HG03378 (cell line): ENCODE measurements around the gene SHF.

ENCODE experiments used
- ATAC-seq: cut with Tn5 transposase; IDR thresholded peaks from one replicate; pipeline ENCODE4 v1.9.1; 2021; ENCODE audit warnings: mild to moderate bottlenecking, moderate library complexity; ENCODE audit not compliant: unreplicated experiment

SHF gene

DNA sequence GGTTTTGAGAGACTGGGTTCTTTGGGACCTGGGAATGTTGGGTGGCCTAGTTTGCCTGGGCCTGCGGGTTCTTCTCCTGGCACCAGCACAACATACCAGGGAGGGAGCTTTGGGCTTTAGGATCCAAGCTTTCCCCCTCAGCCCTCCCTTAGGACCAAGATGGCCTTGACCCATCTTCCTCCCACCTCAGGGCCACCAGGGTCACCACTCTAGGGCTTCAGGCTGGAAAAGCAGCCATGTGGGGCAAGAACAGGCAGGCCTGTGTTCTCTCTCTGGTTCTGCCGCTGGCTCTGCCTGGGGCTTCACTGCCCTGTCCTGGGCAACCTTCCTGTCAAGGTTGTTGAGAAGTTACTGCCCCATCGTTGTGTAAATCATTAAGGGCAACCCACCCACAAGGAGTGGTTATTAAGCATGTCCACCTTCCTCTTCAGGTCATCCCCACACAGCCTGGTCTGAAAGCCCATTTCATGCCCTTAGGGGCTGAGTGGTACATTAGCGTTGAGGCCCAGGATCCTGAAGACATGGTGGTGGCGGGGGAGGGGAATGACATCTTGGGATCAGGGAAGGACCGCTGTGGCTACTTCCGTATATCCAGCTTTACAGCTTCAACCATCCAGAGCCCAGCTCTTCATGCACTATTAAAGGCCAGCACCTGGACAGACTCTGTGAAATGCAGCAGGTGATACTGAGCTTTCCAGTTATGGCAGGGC lies 57.3 kb downstream of the SHF start:
- no peak for ATAC-seq

- ATAC-seq = no peak
These were observed 58.1 kb downstream of the SHF start, which contains the start of the genes DUOX1 and DUOXA1 for GRCh38 chr15:45129651-45130129. TSS of gene DUOX1 (plus strand) at chr15:45129994. CDS start at chr15:45131967, 1,973 bp downstream. TSS of gene DUOXA1 (minus strand) at chr15:45129879. CDS start at chr15:45123014, 6,865 bp downstream.

DNA sequence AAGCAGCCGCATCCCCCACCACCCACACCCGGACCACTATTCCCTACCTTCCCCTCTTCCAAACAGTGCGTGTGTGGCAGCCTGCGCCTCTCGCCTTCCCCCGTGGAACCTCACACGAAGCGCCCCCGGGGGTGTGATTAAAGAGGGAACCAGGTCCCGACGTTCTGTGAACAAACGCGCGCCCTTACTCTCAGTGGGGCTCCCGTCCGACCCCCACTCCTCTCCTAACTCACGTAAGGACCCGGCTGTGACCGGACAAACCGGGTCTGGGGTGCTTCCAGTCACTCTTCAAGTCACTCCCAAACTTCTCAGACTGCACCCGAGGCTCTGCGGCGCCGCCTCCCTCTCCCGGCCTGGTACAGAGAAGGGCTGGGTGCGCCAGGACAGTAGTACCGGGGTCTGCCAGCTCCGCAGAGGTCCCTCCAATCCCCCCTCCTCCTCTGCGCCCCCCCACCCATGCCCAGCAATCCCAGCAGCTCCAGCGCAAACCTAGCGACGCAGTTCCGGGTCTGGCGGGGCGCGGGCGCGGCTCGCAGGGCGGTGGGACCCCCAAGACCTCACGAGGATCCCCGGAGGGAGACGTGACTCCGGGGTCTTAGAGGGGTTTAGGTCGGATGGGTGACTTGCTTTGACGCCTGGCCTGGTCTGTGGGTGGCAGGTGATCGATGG lies 58.7 kb downstream of the SHF start:
- no peak for ATAC-seq

GRCh38 chr15:45126535-45127158 lies 61.1 kb downstream of the SHF start:
- no peak for ATAC-seq

DNA sequence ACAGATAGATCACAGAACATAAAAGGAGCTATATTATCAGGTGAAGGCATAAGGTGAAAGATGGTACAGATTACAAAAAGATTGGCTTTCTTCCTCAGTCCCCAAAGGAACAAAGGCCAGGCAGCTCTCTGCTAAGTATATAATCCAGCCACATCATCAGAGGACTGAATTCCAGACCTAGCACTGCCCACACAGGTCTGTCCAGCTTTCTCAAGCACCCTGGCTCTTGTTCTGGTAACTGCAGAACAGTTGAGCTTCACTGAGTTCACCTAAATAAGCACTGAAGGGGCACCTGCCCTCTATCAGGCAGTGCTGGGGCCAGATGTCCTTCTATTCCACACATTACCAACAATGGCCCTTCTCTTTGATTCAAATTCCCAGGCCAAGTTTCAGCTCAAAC lies 64.4 kb downstream of the SHF start:
- ATAC-seq = no peak

DNA sequence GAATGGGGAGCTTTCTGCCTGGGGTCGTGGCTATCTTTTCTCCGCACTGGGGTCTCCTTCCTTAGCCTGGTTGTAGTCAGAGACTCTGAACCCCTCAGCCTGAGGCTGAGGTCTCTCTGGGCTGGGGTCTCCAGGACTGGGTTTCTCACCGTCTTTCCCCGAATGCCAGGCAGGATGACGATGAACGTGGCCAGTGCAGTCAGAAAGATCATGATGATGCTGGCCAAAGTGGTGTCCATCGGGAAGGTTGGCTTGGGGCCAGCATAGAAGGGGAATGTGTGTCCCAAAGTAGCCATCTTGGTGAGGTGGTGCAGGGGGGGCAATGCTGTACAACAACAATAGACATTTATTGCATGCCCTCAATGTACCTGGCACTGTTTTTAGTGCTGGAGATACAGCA lies 65.0 kb downstream of the SHF start:
- no peak for ATAC-seq

DNA sequence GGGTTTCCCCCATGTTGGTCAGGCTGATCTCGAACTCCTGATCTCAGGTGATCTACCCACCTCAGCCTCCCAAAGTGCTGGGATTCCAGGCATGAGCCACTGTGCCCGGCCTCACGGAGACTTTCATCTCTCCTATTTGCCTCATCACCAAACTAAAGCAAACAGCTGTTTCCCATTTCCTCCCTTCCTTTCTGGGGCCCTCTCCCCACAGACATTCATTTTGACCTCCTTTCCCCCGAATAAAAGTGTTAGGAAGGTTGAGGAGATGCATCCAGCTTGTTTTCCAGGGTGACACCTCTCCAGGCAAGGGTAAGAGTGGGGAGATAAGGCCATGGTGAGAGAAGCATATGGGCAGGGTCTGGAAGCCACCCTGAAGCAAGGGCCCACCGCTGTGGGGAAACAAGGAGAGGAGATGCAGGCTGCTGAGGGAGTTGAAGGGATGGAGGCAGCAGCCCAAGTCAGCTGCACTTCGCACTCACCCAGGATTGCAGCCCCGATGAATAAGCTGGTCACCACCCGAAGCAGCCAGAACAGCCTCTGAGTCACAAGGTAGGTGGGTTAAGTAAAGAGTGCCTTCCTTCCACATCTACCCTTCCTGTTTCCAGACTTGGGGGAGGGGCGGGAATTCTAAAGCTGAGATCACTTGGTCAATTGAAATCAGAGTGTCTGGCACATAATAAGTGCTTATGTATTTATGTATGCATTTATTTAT lies 65.9 kb downstream of the SHF start:
- no peak for ATAC-seq

DNA sequence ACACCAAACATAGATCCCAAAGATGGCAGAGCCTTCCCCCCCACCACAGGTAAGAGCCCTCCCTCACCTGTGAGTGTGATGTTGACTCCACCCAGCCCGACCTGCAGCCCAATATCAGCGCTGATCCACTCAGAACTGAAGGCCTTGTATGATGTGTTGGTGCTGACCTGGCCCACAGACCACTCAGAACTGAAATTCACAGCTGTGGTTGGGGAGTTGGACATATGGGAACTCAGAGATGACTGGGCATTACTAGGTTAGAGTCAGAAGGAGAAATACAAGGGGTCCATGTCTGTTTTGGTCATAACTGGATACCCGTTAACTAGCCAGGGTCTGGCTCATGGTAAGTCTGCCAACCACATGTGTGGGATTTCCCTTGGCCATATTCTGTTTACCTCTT lies 66.7 kb downstream of the SHF start:
- ATAC-seq = no peak

DNA sequence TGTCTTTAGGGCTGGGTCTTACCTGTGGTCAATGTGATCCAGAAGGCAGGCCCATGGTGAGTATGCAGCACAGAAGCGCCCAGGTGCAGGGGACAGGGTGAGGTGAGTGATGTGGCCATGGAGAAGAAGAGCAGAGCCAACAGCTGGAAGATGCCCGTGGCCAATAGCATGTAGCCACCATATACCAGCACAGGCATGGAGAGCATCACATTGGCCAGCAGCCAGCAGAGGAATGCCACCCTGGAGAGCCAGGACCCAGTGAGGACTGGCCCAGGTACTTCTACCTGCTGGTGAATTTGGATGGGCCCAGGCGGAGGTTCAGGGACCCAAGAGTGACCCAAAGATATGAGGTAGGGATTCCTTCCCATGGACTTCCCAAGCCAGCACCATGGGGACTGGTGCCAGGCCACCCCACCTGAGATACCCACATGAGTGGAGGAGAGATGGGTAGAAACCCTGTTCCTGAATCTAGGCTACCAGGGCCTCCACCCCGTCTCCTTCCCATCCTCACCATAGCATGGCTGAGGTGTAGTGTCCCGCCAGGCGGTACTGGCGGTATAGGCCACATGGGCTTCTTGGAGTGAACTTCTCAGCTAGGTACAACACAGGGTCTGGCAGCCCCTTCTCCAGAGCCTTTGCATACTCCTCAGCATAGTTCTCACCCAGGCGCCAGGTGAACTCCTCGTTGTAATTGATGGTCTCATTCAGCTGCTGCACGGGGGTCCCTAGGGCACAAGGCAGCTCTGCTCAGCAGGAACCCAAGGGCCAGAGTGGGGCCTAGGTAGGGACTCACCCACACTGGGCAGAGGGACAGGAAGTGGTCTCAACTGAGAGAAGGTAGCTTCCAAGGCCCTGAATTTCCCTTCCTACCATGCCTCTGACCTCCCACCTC lies 67.4 kb downstream of the SHF start:
- no peak for ATAC-seq

DNA sequence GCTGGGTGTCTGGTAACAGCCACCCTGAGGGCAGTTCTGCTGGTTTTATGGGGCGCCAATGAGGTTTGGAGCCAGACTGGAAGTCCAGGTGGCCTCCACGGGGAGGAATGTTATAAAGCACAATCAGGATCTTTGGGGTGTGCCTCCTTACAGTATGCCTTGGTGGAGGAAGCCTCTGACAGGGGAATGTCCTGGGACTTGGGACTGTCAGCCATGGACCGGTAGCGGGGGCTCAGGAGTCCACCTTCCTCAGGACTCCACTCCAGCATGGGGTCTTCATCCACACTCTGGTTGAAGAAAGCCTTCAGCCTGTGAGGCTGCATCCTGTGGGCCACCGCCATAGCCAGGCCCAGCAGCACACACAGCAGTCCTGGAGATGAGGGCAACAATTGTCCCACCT lies 68.8 kb downstream of the SHF start:
- ATAC-seq = no peak

- ATAC-seq = peak; percentile 93
These were observed 69.6 kb downstream of the SHF start for GRCh38 chr15:45118131-45118588.

DNA sequence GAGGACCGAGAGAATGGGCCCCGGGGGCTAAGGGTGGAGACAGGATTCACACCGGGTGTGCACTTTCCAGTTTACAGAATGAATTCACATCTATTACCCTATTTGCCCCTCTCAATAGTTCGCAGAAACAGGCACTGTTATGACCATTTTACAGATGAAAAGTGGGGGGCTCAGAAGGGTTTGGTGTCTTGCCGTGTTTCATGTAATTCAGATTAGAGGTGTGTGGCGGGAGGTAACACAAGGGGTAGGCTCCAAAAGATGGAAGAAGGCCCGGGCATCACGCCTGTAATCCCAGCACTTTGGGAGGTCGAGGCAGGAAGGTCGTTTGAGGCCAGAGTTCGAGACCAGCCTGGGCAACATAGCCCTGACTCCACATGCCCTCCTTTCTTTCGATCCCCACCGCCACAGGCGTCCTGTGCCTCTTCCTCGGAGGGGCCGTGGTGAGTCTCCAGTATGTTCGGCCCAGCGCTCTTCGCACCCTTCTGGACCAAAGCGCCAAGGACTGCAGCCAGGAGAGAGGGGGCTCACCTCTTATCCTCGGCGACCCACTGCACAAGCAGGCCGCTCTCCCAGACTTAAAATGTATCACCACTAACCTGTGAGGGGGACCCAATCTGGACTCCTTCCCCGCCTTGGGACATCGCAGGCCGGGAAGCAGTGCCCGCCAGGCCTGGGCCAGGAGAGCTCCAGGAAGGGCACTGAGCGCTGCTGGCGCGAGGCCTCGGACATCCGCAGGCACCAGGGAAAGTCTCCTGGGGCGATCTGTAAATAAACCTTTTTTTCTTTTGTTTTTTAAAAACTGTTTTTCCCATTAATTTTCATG lies 70.2 kb downstream of the SHF start:
- ATAC-seq = peak; percentile 10
